OCI-LY7 (cell line): ENCODE data around the gene CSF1. TPM values are rescaled to one million over a fixed set of nuclear protein-coding genes. Genes with fewer than 3 reads are reported as not detected.

Source experiments
- BruUV-seq: library from RNA; stranded (reverse); fragments of 400-500 nt; replicated peaks from 2 replicates; lab custom pipeline; 2021; lab: Mats Ljungman, UMichigan
- CTCF ChIA-PET: fragments of 300-600 bp; sonication (Branson Sonifier 250); formaldehyde crosslinking; loops from one replicate; lab custom pipeline; 2022; ENCODE audit warnings: antibody characterized with exemption; ENCODE audit not compliant: unreplicated experiment; lab: Charles Lee
- POLR2A ChIA-PET: fragments of 300-600 bp; sonication (Branson Sonifier 250); formaldehyde crosslinking; loops from one replicate; lab custom pipeline; 2022; ENCODE audit warnings: antibody characterized with exemption; lab: Charles Lee
- DNase-seq: peaks from one replicate; pipeline ENCODE4 v3.0.0-alpha.2; 2015; ENCODE audit warnings: low spot score
- H2AFZ ChIP-seq: fragments of 200-600 bp; sonication (generic), shearing (Covaris generic); 2 replicates; pipeline ENCODE4 v1.6.1; 2014; ENCODE audit warnings: mild to moderate bottlenecking, antibody characterized with exemption, low read length, moderate library complexity
- H3K27ac ChIP-seq: fragments of 200-600 bp; sonication (generic); 2 replicates; pipeline ENCODE4 v1.5.1; 2014; ENCODE audit warnings: mixed run types, low read depth, mild to moderate bottlenecking, moderate library complexity, low read length, inconsistent platforms; ENCODE audit not compliant: poor library complexity, severe bottlenecking
- H3K36me3 ChIP-seq: fragments of 200-600 bp; sonication (generic); 2 replicates; pipeline ENCODE4 v1.6.1; 2014; ENCODE audit warnings: mild to moderate bottlenecking, antibody characterized with exemption, low read length, moderate library complexity, mixed read lengths; ENCODE audit not compliant: insufficient read depth
- H3K4me1 ChIP-seq: fragments of 200-600 bp; sonication (generic); 2 replicates; pipeline ENCODE4 v1.5.1; 2014; ENCODE audit warnings: mild to moderate bottlenecking, low read length; ENCODE audit not compliant: insufficient read depth, poor library complexity, severe bottlenecking
- H3K4me2 ChIP-seq: fragments of 200-600 bp; sonication (generic); 2 replicates; pipeline ENCODE4 v1.6.1; 2014; ENCODE audit warnings: mild to moderate bottlenecking, low read length
- H3K4me3 ChIP-seq: fragments of 200-600 bp; sonication (generic); 2 replicates; pipeline ENCODE4 v1.5.1; 2014; ENCODE audit warnings: mild to moderate bottlenecking, low read depth, low read length; ENCODE audit not compliant: poor library complexity, severe bottlenecking
- H3K79me2 ChIP-seq: fragments of 200-600 bp; sonication (generic); 2 replicates; pipeline ENCODE4 v1.6.1; 2016; ENCODE audit warnings: low read depth, mild to moderate bottlenecking, low read length, moderate library complexity, mixed read lengths; ENCODE audit not compliant: insufficient read depth
- H3K9me2 ChIP-seq: fragments of 200-600 bp; sonication (generic); 2 replicates; pipeline ENCODE4 v1.6.1; 2016; ENCODE audit warnings: mild to moderate bottlenecking, low read length, mixed read lengths; ENCODE audit not compliant: insufficient read depth
- H3K9me3 ChIP-seq: fragments of 200-600 bp; sonication (generic); 2 replicates; pipeline ENCODE4 v1.6.1; 2014; ENCODE audit warnings: mild to moderate bottlenecking, mixed run types, low read length, mixed read lengths
- H4K20me1 ChIP-seq: fragments of 200-600 bp; sonication (generic); 2 replicates; pipeline ENCODE4 v1.6.1; 2014; ENCODE audit warnings: mild to moderate bottlenecking, antibody characterized with exemption, low read length, moderate library complexity, mixed read lengths; ENCODE audit not compliant: insufficient read depth
- EZH2phosphoT487 ChIP-seq: fragments of 200-600 bp; sonication (generic); IDR thresholded peaks from 2 replicates; pipeline ENCODE4 v1.6.1; 2018; ENCODE audit warnings: low read depth, borderline replicate concordance, mild to moderate bottlenecking, mixed run types, antibody characterized with exemption, low read length, moderate library complexity, mixed read lengths
- intact Hi-C: fragments of 100-400 bp; cut with micrococcal nuclease; formaldehyde crosslinking; loops from one replicate; pipeline ENCODE4 v1.10.0; 2022; ENCODE audit not compliant: unreplicated experiment
- total RNA-seq, 2 experiments: library from RNA; depleted of rRNA in 1 of 2; stranded (reverse); fragments of >200 nt in 1 of 2; shearing (Covaris generic) in 1 of 2; gene quantifications; 2 replicates each; pipeline ENCODE4 v1.2.3, GENCODE V29; 2014 to 2022
- TF ChIP-seq, protein P1 (sequence below): fragments of 200-600 bp; sonication (generic); conservative IDR thresholded peaks from 2 replicates; pipeline ENCODE4 v1.5.1; 2014; ENCODE audit warnings: mild to moderate bottlenecking, antibody characterized with exemption, low read length, moderate library complexity, mixed read lengths

CSF1 gene
- total RNA-seq, 2 experiments from 2014 or later = not detected

DNA sequence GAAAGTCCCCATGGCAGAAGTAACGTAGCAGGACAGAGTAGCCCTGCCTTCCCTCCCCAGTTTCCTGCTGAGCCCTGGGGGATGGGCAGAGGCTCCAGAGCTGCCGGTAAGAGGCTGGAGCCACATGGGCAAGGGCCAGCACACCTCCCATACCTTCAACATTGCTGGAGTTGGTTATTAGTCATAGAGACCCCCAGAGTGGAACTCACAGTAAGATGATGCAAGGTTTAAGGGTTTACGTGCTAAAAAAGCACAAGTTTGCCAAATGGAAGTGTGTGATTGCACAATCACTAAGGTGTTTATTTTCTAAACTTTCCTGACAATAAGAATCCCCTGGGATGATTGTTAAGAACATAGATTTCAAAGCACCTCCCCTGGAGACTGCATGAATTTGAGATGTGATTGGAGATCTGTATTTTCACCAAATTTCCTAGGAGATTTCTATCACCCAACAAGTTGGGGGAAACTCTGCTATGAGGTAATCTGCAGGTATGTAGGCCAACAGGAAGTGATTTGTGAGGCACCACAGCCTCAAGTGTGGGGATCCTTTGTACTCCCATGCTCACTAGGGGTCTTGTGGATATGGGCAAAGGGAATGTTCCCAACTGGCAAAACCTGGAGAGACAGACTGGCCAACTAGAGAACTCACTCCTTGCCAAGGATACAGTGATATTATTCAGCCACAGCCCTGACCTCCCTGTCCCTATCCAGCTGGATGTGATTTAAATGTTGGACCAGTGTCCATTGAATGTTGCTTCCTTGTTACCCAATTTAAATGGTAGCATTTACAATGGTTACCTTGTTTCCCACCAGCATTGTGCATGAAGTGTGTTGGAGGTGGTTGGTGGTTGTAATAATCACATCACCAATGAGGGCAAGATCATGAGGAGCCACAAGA, 37.1 kb upstream of the CSF1 start:
- Histone ChIP-seq H3K36me3 (no peaks in the 10 kb centered on the region), H3K4me2 (no peak overlapping the region), H3K79me2 (no peaks in the 10 kb centered on the region), H3K9me2 (no peaks in the 10 kb centered on the region), H3K4me1 (no peaks in the 10 kb centered on the region), H3K4me3 (no peak overlapping the region), H2AFZ (no peak overlapping the region), H3K27ac (no peak overlapping the region), H4K20me1 (no peaks in the 10 kb centered on the region), H3K9me3 (no peaks in the 10 kb centered on the region)
- TF ChIP-seq, protein P1, sequence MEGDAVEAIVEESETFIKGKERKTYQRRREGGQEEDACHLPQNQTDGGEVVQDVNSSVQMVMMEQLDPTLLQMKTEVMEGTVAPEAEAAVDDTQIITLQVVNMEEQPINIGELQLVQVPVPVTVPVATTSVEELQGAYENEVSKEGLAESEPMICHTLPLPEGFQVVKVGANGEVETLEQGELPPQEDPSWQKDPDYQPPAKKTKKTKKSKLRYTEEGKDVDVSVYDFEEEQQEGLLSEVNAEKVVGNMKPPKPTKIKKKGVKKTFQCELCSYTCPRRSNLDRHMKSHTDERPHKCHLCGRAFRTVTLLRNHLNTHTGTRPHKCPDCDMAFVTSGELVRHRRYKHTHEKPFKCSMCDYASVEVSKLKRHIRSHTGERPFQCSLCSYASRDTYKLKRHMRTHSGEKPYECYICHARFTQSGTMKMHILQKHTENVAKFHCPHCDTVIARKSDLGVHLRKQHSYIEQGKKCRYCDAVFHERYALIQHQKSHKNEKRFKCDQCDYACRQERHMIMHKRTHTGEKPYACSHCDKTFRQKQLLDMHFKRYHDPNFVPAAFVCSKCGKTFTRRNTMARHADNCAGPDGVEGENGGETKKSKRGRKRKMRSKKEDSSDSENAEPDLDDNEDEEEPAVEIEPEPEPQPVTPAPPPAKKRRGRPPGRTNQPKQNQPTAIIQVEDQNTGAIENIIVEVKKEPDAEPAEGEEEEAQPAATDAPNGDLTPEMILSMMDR = no peak
- TF ChIP-seq EZH2phosphoT487 = no peak
- DNase-seq = no peak
- BruUV-seq = no TSS peak
- ChIA-PET CTCF (no interaction called here), POLR2A (no interaction called here)
- intact Hi-C loops = no loop called here

GRCh38 chr1:109874445-109874844, 36.2 kb upstream of the CSF1 start:
- intact Hi-C loops = no loop called here
- H3K4me1 ChIP-seq = no peaks in the 10 kb centered on the region
- H3K9me2 ChIP-seq = no peaks in the 10 kb centered on the region
- no peaks in the 10 kb centered on the region for H3K9me3 ChIP-seq
- no peaks in the 10 kb centered on the region for H3K36me3 ChIP-seq
- ChIA-PET CTCF (no interaction called here), POLR2A (interaction anchor here (0.6 to 0.9 kb wide), 2 partner anchors 30 to 109 kb away, joined by 3 read pairs; no protein-coding TSS in a partner anchor)
- H3K4me2 ChIP-seq = no peak overlapping the region
- no peak for DNase-seq
- H3K79me2 ChIP-seq = no peaks in the 10 kb centered on the region
- no peak overlapping the region for H3K4me3 ChIP-seq
- no peak overlapping the region for H2AFZ ChIP-seq
- TF ChIP-seq, protein P1 = no peak
- no peak for TF ChIP-seq EZH2phosphoT487
- BruUV-seq = no TSS peak
- no peak overlapping the region for H3K27ac ChIP-seq
- H4K20me1 ChIP-seq = no peaks in the 10 kb centered on the region

DNA sequence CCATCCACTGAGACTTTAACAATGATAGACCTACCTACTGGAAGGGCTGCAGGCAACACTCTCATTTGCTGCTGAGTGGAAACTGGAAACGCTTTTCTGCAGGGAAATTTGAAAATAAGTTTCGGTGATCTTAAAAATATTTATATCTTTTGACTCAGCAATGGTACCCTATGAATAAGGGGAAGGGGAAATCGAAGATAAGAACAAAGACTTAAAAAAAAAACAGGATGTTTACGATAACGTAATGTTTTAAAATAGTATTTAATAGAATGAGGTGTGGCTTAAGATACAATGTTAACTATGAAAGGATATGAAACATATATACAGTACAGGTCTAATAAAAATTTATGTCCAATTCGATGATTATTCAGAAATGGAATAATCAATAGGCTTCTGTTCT, 34.8 kb upstream of the CSF1 start:
- no peak for DNase-seq
- Histone ChIP-seq H3K27ac (no peak overlapping the region), H3K79me2 (no peaks in the 10 kb centered on the region), H2AFZ (no peak overlapping the region), H4K20me1 (no peaks in the 10 kb centered on the region), H3K4me2 (no peak overlapping the region), H3K4me3 (no peak overlapping the region), H3K4me1 (no peaks in the 10 kb centered on the region), H3K36me3 (no peaks in the 10 kb centered on the region), H3K9me2 (no peaks in the 10 kb centered on the region), H3K9me3 (no peaks in the 10 kb centered on the region)
- ChIA-PET CTCF (no interaction called here), POLR2A (no interaction called here)
- intact Hi-C loops = no loop called here
- TF ChIP-seq, protein P1 = no peak
- no peak for TF ChIP-seq EZH2phosphoT487
- BruUV-seq = no TSS peak
